HepG2 (cell line): ENCODE results near the gene RAD51D. TPM values are rescaled to one million over a fixed set of nuclear protein-coding genes. Genes with fewer than 3 reads are reported as not detected.

Experiments
- ATAC-seq: fragments of 200-7000 bp; cut with Tn5 transposase; 3 replicates; pipeline ENCODE4 v1.9.1; 2020; ENCODE audit warnings: mild to moderate bottlenecking, moderate library complexity
- BruUV-seq: library from RNA; stranded (reverse); fragments of 400-500 nt; replicated peaks from 2 replicates; lab custom pipeline; 2021; lab: Mats Ljungman, UMichigan
- CTCF ChIA-PET: fragments of 300-600 bp; formaldehyde crosslinking; extraction: SDS; loops from one replicate; lab custom pipeline; 2021; ENCODE audit warnings: low total read pairs, inconsistent platforms, low intra/inter-chr PET ratio; lab: Yijun Ruan, JAX
- POLR2A ChIA-PET: fragments of 350-600 bp; sonication (Branson Sonifier 250); formaldehyde crosslinking; loops from one replicate; lab custom pipeline; 2020; ENCODE audit warnings: antibody characterized with exemption, inconsistent platforms; lab: Yijun Ruan, JAX
- DNase-seq: peaks from one replicate; pipeline ENCODE4 v3.0.0-alpha.2; 2015; ENCODE audit warnings: low spot score
- FAIRE-seq: peaks from 3 replicates; lab custom pipeline; 2011; peaks lifted over from hg19 to GRCh38; lab: Jason Lieb, UNC
- H2AFZ ChIP-seq: one replicate; pipeline ENCODE4 v1.6.1; 2011; ENCODE audit warnings: low read length, inconsistent platforms
- H3K27ac ChIP-seq: fragments of 300-600 bp; 3 replicates; pipeline ENCODE4 v1.8.0; 2011; ENCODE audit warnings: mixed run types, mild to moderate bottlenecking, mixed read lengths, low read length, inconsistent platforms; ENCODE audit not compliant: insufficient read depth; ENCODE audit errors: extremely low read length
- H3K27me3 ChIP-seq, 2 experiments: fragments of 200-600 bp in 1 of 2; 2 replicates in 1 of 2; 3 replicates in 1 of 2; pipeline versions ENCODE4 v1.6.0 to v1.8.0; 2011; ENCODE audit warnings: low read length in 2 of 2, mild to moderate bottlenecking in 2 of 2, moderate library complexity in 2 of 2, inconsistent platforms in 1 of 2; ENCODE audit not compliant: insufficient read depth in 2 of 2, control insufficient read depth in 1 of 2
- H3K36me3 ChIP-seq, 2 experiments: fragments of 200-600 bp in 1 of 2; replicated peaks in 1 of 2; 2 replicates in 1 of 2; 3 replicates in 1 of 2; pipeline versions ENCODE4 v1.5.1 to v1.8.0; 2011; ENCODE audit warnings: low read length in 2 of 2, inconsistent platforms in 1 of 2; ENCODE audit not compliant: insufficient read depth in 2 of 2, control insufficient read depth in 1 of 2
- H3K4me1 ChIP-seq: 2 replicates; pipeline ENCODE4 v1.5.1; 2012; ENCODE audit warnings: low read length, inconsistent platforms; ENCODE audit not compliant: insufficient read depth
- H3K4me2 ChIP-seq: 2 replicates; pipeline ENCODE4 v1.6.0; 2011; ENCODE audit warnings: low read depth, low read length, inconsistent platforms
- H3K4me3 ChIP-seq, 3 experiments: fragments of 200-600 bp in 1 of 3; sonication (generic), shearing (Covaris generic) in 1 of 3; replicated peaks in 1 of 3; 2 replicates each; pipeline ENCODE4 v1.5.1; 2011 to 2016; ENCODE audit warnings: low read length in 3 of 3, inconsistent platforms in 2 of 3, low read depth in 2 of 3, mild to moderate bottlenecking in 2 of 3, control low read depth in 1 of 3, mixed read lengths in 1 of 3; ENCODE audit not compliant: insufficient read depth in 1 of 3
- H3K79me2 ChIP-seq: one replicate; pipeline ENCODE4 v1.6.1; 2011; ENCODE audit warnings: low read length, inconsistent platforms; ENCODE audit not compliant: insufficient read depth
- H3K9ac ChIP-seq: 2 replicates; pipeline ENCODE4 v1.6.0; 2011; ENCODE audit warnings: mild to moderate bottlenecking, low read depth, low read length, inconsistent platforms; ENCODE audit not compliant: insufficient read depth
- H3K9me3 ChIP-seq: 2 replicates; pipeline ENCODE4 v1.5.1; 2012; ENCODE audit warnings: mild to moderate bottlenecking, low read length
- H4K20me1 ChIP-seq: 2 replicates; pipeline ENCODE4 v1.6.0; 2011; ENCODE audit warnings: inconsistent platforms, mild to moderate bottlenecking, low read length, moderate library complexity; ENCODE audit not compliant: insufficient read depth
- GMEB1 ChIP-seq: sonication (generic); formaldehyde crosslinking; IDR thresholded peaks from 2 replicates; pipeline ENCODE4 v1.5.1; 2020; ENCODE audit warnings: missing genetic modification reagents, mild to moderate bottlenecking, borderline replicate concordance
- KMT2A ChIP-seq: sonication (generic); formaldehyde crosslinking; IDR thresholded peaks from 2 replicates; pipeline ENCODE4 v1.4.0; 2020; ENCODE audit warnings: missing genetic modification reagents
- PRDM10 ChIP-seq: sonication (generic); formaldehyde crosslinking; IDR thresholded peaks from 2 replicates; pipeline ENCODE4 v1.4.0; 2020; ENCODE audit warnings: low read depth, missing genetic modification reagents
- ZFP91 ChIP-seq: sonication (generic); formaldehyde crosslinking; IDR thresholded peaks from 2 replicates; pipeline ENCODE4 v1.9.0; 2022; ENCODE audit warnings: missing genetic modification reagents, mild to moderate bottlenecking, borderline replicate concordance
- ZNF414 ChIP-seq: sonication (generic); formaldehyde crosslinking; IDR thresholded peaks from 2 replicates; pipeline ENCODE4 v1.5.0; 2020; ENCODE audit warnings: missing genetic modification reagents
- ZNF546 ChIP-seq: sonication (generic); formaldehyde crosslinking; conservative IDR thresholded peaks from 2 replicates; pipeline ENCODE4 v1.8.1; 2023; ENCODE audit warnings: mild to moderate bottlenecking, missing genetic modification reagents
- ZXDC ChIP-seq: sonication (generic); formaldehyde crosslinking; IDR thresholded peaks from 2 replicates; pipeline ENCODE4 v1.5.0; 2020; ENCODE audit warnings: mild to moderate bottlenecking, missing genetic modification reagents
- WGBS: methylation state at CpG from one replicate; pipeline ENCODE4 v1.1.6; 2017; ENCODE audit warnings: low lambda C conversion rate; 5-methylcytosine and 5-hydroxymethylcytosine counted together
- in situ Hi-C: cut with HindIII; loops from 2 replicates; pipeline ENCODE4 v1.10.0; 2017; ENCODE audit warnings: low pct_unique_long_range_greater_than_20kb; ENCODE audit not compliant: extremely low pct_ligation_motif_present
- intact Hi-C: fragments of 100-400 bp; cut with micrococcal nuclease; formaldehyde crosslinking; loops from one replicate; pipeline ENCODE4 v1.10.0; 2022; ENCODE audit not compliant: unreplicated experiment
- polyA plus RNA-seq, 8 experiments: library from polyadenylated mRNA; depleted of rRNA in 3 of 8; stranded (reverse) in 7 of 8; unstranded in 1 of 8; fragments of >200 nt; fragmentation: Illumina TruSeq in 4 of 8; extraction: Trizol in 4 of 8; gene quantifications; 2 replicates each; pipeline versions ENCODE4 v1.2.1 to v1.2.3, GENCODE V29; 2011 to 2016; ENCODE audit warnings: low read depth in 4 of 8, missing spikeins in 1 of 8, mixed read lengths in 1 of 8; ENCODE audit not compliant: insufficient read depth in 1 of 8
- total RNA-seq, 5 experiments: library from RNA; depleted of rRNA; stranded (reverse); fragments of >200 nt; fragmentation: Illumina TruSeq; extraction: Trizol; gene quantifications; 2 replicates each; pipeline ENCODE4 v1.2.3, GENCODE V29; 2016; ENCODE audit warnings: low read depth in 1 of 5

The RAD51D gene
- total and polyA plus RNA-seq, 2 of the 13 experiments (the other 11 are each of a cell fraction or from before 2014, with no cell fraction given), result 6.7 to 13.1 TPM

- no peaks in the 10 kb centered on the region for H4K20me1 ChIP-seq
- H3K9me3 ChIP-seq, result no peaks in the 10 kb centered on the region
- intact Hi-C loops (no loop called here), in situ Hi-C loops (loop anchor here (25.0 kb wide), 1 partner anchor 516 kb away; the partner anchor contains the start of gene TMEM132E)
- no peak overlapping the region for H2AFZ ChIP-seq
- no peak overlapping the region for H3K27ac ChIP-seq
- peaks cover 4 to 42% of the 10 kb centered on the region in 2 experiments; a peak in 4 of 5 replicates for H3K36me3 ChIP-seq
- H3K79me2 ChIP-seq, result no peaks in the 10 kb centered on the region
- ChIA-PET POLR2A (no interaction called here), CTCF (no interaction called here)
- H3K4me1 ChIP-seq, result no peaks in the 10 kb centered on the region
- no peak overlapping the region for H3K4me2 ChIP-seq
- no TSS peak for BruUV-seq
- DNase-seq, result no peak
- H3K4me3 ChIP-seq, result no peak overlapping the region
- no peak for ATAC-seq
- TF ChIP-seq KMT2A (CRISPR knock-in tag) (no peak), ZFP91 (no peak), ZXDC (CRISPR knock-in tag) (no peak), PRDM10 (no peak), ZNF546 (CRISPR knock-in tag) (no peak), ZNF414 (no peak), GMEB1 (CRISPR knock-in tag) (no peak)
- no CpG with 5 or more reads among the region's 5 CpGs for WGBS
- H3K27me3 ChIP-seq, result no peaks in the 10 kb centered on the region
- no peak for FAIRE-seq
- H3K9ac ChIP-seq, result no peak overlapping the region
Observed at GRCh38 chr17:35103271-35103670, 16.4 kb downstream of the RAD51D start.
